Urinary bladder (tissue), 4 donors: ENCODE data around the gene MEDAG. TPM values are rescaled to one million over a fixed set of nuclear protein-coding genes. Genes with fewer than 3 reads are reported as not detected.
A peak's percentile ranks its signal among the peaks of the same experiment; 100 is the strongest.

Experiments
- DNase-seq: peaks from one replicate; pipeline ENCODE4 v3.0.0-alpha.2; 2015; ENCODE audit errors: extremely low spot score
- H3K27ac ChIP-seq: one replicate; pipeline ENCODE4 v1.5.1; 2013; ENCODE audit warnings: low read depth, mild to moderate bottlenecking, moderate library complexity
- H3K36me3 ChIP-seq: one replicate; pipeline ENCODE4 v1.6.1; 2013; ENCODE audit warnings: mild to moderate bottlenecking, moderate library complexity; ENCODE audit not compliant: insufficient read depth
- H3K4me1 ChIP-seq: one replicate; pipeline ENCODE4 v1.6.1; 2013; ENCODE audit warnings: mild to moderate bottlenecking, moderate library complexity; ENCODE audit not compliant: insufficient read depth
- H3K4me3 ChIP-seq: one replicate; pipeline ENCODE4 v1.5.1; 2013; ENCODE audit warnings: low read depth, low read length
- WGBS: extraction: QIAGEN DNeasy Blood & Tissue Kit; methylation state at CpG from one replicate; pipeline ENCODE4 v1.1.7; 2013; 5-methylcytosine and 5-hydroxymethylcytosine counted together
- polyA plus RNA-seq: library from polyadenylated mRNA; stranded (reverse); fragments of 200-250 nt; gene quantifications from one replicate; pipeline ENCODE4 v1.2.3, GENCODE V29; 2013
- total RNA-seq: library from RNA; depleted of rRNA; stranded (reverse); fragments of >200 nt; gene quantifications from one replicate; pipeline ENCODE4 v1.2.3, GENCODE V29; 2014
- donor health status: healthy with polysubstance abuse.
- donor health status: healthy.

The MEDAG gene
- total and polyA plus RNA-seq, 2 donors = 12.2 to 12.7 TPM

DNA sequence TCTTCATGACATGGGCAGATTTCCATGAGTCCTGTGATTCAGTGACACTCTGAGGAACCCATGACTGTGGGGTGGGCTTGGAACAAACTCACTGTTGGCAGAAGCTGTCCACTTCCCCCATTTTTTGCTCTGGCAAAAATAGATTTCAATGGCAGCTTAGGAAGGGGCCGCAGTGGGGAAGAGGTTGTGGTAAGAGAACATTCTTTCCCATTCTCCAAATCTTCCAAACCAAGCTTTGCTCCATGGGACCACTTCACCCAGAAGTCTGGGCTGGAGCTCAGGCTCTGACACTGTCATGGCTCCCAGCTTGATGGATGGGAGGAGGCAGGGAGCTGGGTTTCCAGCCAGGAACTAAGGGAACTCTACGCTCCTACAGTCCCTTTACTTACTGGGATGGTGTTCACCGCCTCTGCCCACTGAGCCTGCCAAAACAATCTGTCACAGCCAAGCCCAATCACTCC is 24.9 kb upstream of the MEDAG start:
- no peak overlapping the region for H3K27ac ChIP-seq
- no peak for DNase-seq
- no peaks in the 10 kb centered on the region for H3K36me3 ChIP-seq
- no peaks in the 10 kb centered on the region for H3K4me1 ChIP-seq
- no peak overlapping the region for H3K4me3 ChIP-seq
- 83% methylated on average over 3 of the region's 3 CpGs for WGBS

GRCh38 chr13:30882026-30882850 is 23.8 kb upstream of the MEDAG start:
- Histone ChIP-seq H3K36me3 (no peaks in the 10 kb centered on the region), H3K4me3 (no peak overlapping the region), H3K27ac (no peak overlapping the region), H3K4me1 (no peaks in the 10 kb centered on the region)
- DNase-seq = no peak
- 49% methylated on average over 8 of the region's 8 CpGs for WGBS

DNA sequence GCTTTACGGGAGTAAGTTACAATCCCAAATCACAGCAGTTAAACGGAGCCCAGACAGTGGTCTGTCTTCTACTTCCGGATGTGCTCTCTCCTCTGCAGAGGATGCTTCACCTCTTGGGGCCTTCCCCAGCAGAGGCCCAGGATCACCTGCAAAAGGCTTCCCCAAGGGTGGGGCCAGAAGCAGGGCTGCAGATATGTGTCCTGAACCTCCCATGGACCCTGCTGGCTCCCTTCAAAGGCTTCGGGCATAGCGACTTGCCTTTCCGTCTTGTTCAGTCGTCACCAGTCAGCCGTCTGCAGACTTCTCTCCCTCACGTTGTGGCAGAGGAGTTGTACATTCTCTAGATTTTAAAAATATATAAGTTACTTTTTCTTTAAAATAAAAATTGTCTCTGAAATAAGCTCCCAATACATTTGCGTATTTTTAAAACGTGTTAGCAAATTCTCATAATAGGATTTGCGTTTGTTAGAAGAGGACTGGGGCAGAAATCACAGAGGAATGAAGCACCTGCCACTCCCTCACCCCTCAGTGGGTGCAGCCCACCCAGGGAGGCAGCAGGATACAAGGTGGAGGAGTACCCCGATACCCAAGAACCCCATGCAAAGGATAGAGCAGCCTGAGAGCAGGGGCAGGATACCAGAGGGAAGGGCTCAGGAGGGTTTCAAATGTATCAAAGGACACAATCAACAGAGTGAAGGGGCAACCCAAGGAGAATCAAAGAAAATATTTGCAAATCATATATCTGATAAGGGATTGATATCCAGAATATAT is 22.9 kb upstream of the MEDAG start:
- no peaks in the 10 kb centered on the region for H3K4me1 ChIP-seq
- H3K27ac ChIP-seq = no peak overlapping the region
- DNase-seq = no peak
- H3K36me3 ChIP-seq = no peaks in the 10 kb centered on the region
- H3K4me3 ChIP-seq = no peak overlapping the region
- 74% methylated on average over 13 of the region's 13 CpGs for WGBS

DNA sequence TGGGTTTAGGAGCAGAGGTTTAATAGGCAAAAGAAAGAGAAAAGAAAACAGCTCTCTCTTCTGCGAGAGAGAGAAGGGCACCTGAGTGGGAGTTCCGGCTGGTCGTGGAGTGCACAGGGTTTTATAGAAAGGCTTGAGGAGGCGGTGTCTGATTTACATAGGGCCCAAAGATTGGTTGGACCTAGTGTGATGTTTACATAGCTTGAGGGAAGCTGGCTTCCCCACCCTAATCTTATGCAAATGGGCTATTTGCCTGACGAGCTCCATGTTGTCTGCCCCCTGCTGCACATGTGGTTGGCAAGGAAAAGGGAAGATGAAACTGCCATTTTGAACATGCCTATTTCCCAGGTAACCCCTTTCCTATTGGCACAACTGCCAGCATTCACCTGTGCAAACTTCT is 21.5 kb upstream of the MEDAG start:
- Histone ChIP-seq H3K4me3 (no peak overlapping the region), H3K4me1 (no peaks in the 10 kb centered on the region), H3K36me3 (no peaks in the 10 kb centered on the region), H3K27ac (no peak overlapping the region)
- WGBS = 92% methylated on average over 5 of the region's 5 CpGs
- no peak for DNase-seq

- H3K27ac ChIP-seq = no peak overlapping the region
- no peaks in the 10 kb centered on the region for H3K4me1 ChIP-seq
- WGBS = 94% methylated on average over 3 of the region's 3 CpGs
- no peak overlapping the region for H3K4me3 ChIP-seq
- H3K36me3 ChIP-seq = no peaks in the 10 kb centered on the region
- DNase-seq = no peak
Observed at GRCh38 chr13:30889196-30889690, 16.8 kb upstream of the MEDAG start.

- no peak overlapping the region for H3K4me3 ChIP-seq
- 37% methylated on average over 6 of the region's 6 CpGs for WGBS
- H3K36me3 ChIP-seq = no peaks in the 10 kb centered on the region
- H3K27ac ChIP-seq = no peak overlapping the region
- no peaks in the 10 kb centered on the region for H3K4me1 ChIP-seq
- DNase-seq = no peak
Observed at GRCh38 chr13:30892966-30893365, 13.1 kb upstream of the MEDAG start.

GRCh38 chr13:30895773-30896172 is 10.3 kb upstream of the MEDAG start:
- no peak for DNase-seq
- Histone ChIP-seq H3K4me3 (no peak overlapping the region), H3K36me3 (no peaks in the 10 kb centered on the region), H3K27ac (peak overlapping the region; percentile 57), H3K4me1 (no peaks in the 10 kb centered on the region)
- 47% methylated on average over 4 of the region's 4 CpGs for WGBS

DNA sequence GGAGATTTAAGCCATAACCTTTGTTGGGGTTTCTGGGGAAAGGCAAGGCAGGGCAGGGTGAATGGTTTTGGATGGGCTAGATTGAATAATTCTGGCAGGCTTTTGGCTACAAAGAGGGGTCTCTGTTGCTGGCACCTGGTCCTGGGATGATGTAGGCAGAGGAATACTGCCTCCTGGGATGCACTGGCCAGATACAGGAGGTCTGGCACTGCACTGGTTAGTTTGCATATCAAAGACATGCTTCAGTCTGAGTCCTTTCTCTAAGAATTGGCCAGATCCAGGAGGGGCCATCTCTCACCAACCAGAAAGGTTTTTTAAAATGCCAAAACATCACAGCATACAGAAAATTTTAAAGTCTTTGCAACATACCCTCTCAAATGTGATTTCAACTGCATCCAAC is 8.0 kb upstream of the MEDAG start:
- Histone ChIP-seq H3K27ac (no peak overlapping the region), H3K4me3 (no peak overlapping the region), H3K36me3 (no peaks in the 10 kb centered on the region), H3K4me1 (no peaks in the 10 kb centered on the region)
- DNase-seq = no peak

- Histone ChIP-seq H3K4me3 (no peak overlapping the region), H3K27ac (no peak overlapping the region), H3K36me3 (no peaks in the 10 kb centered on the region), H3K4me1 (no peaks in the 10 kb centered on the region)
- WGBS = 59% methylated on average over 7 of the region's 7 CpGs
- DNase-seq = no peak
Observed at GRCh38 chr13:30898678-30899241, 7.3 kb upstream of the MEDAG start.

DNA sequence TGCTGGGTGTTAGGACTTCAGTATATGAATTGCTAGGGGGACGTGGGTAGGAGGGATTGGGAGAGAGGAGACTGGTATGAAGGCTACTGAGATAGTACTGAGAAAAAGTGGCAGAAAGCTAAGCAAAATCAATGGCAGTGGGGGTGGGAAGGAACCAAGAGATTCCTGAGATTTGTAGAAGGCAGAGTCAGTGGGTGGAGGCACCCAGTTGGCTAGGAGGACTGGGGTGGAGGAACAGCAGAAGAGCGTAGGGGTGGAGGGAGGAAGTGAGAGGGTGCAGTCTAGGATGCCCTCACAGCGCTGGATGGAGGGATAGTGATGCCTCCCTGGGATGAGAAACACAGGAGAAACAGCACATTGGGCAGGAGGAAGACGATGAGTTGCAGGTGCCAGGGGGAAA is 5.6 kb upstream of the MEDAG start:
- no peaks in the 10 kb centered on the region for H3K4me1 ChIP-seq
- no peak overlapping the region for H3K27ac ChIP-seq
- 88% methylated on average over 4 of the region's 4 CpGs for WGBS

GRCh38 chr13:30900952-30901749 is 4.9 kb upstream of the MEDAG start:
- Histone ChIP-seq H3K27ac (no peak overlapping the region), H3K4me1 (no peaks in the 10 kb centered on the region), H3K4me3 (no peak overlapping the region), H3K36me3 (no peaks in the 10 kb centered on the region)
- no peak for DNase-seq
- 94% methylated on average over 5 of the region's 5 CpGs for WGBS

More for the DNA sequence above, 5.6 kb upstream of the MEDAG start:
- DNase-seq = no peak
- Histone ChIP-seq H3K36me3 (no peaks in the 10 kb centered on the region), H3K4me3 (no peak overlapping the region)

GRCh38 chr13:30904043-30904442 is 2.0 kb upstream of the MEDAG start:
- Histone ChIP-seq H3K4me3 (no peak overlapping the region), H3K27ac (no peak overlapping the region), H3K4me1 (no peaks in the 10 kb centered on the region), H3K36me3 (no peaks in the 10 kb centered on the region)
- DNase-seq = no peak
- 96% methylated on average over 1 of the region's 1 CpG for WGBS

- Histone ChIP-seq H3K36me3 (no peaks in the 10 kb centered on the region), H3K4me1 (no peaks in the 10 kb centered on the region), H3K27ac (no peak overlapping the region), H3K4me3 (peak overlapping the region; percentile 25)
- 14% methylated on average over 60 of the region's 60 CpGs for WGBS
- no peak for DNase-seq
Observed at GRCh38 chr13:30906411-30907051, 460 bp downstream of the MEDAG start.
